DMS 273 (cell line): ENCODE data around the gene HNRNPH1.

Experiments used
- DNase-seq: peaks from one replicate; lab custom pipeline; 2025; ENCODE audit not compliant: unreplicated experiment; lab: John Stamatoyannopoulos, UW

The HNRNPH1 gene

GRCh38 chr5:179623906-179624741, 653 bp upstream of the HNRNPH1 start:
- no peak for DNase-seq

DNA sequence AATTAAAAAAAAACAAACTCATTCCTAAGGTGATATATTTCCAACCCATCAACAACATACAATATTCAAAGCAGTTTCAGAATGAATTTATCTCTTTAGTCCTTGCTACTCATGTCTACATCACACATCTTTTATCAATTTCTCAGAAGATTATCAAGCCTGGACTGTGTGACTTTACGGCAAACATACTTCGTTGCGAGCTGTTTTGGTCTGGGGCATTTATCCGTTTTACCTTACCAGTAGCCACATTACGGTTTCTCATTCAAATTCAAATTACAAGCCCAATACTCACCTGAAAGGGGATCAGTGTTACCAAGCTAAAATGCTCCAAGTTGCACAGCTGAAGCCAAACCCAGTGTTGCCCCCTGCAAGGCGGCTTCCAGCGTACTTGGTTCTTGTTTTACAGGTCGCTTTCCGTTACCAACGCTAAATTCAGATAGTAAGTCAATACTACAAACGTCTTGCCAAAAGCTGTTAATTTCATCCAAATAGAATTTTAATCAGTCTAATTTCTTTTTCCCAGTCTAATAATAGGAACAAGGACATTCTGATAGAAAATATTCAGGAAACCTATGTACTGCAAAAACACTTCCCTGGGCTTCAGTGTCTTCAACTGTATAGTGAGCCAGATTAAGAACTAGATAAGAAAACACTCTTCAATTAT, 1.8 kb downstream of the HNRNPH1 start:
- DNase-seq = no peak

DNA sequence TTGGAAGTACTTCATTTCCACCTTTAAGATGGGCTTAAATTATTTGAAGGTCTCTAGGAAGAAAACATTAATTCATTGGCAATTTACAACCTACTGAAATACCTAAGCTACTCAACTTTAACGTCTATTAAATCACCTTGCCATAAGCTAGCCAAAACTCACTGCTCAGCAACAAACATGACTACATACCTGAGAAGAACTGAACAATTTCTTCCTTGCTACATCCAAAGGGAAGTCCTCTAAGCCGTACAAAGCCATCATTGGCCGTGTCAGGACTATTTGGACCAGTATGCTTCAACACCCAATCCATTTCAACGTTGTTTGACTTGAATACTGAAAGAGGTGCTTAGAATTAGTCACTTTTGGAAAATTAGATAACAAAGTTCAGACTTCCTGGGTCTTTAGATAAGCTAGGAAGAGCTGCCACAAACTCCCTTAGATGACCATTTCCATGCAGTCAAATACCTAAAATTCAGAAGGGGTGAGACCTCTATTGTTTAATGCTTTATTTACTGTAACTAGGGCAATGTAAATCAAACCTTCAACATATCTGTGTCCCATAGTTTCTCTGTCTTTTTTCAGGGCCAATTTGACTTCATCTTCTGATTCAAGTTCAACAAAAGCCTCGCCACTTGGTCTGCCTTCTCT, 2.6 kb downstream of the HNRNPH1 start:
- no peak for DNase-seq

DNA sequence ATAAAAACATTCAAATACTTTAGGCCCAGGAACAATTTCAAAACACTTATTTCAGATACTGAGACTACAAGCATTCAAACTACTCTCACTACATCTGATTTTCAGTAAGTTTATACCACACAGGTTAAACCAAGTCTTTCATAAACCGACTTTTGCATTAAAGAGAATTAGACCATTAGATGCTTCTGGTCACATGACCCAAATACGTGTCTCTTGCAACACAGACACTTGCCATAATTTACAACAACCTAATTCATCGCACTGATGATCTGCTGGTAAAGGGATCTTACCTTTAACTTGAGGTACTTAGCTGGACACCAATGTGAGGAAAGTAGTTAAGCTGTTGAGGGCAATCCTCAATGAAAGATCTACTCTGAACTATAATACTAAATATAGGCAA, 3.2 kb downstream of the HNRNPH1 start:
- no peak for DNase-seq

GRCh38 chr5:179619776-179620175, 3.7 kb downstream of the HNRNPH1 start:
- no peak for DNase-seq

DNA sequence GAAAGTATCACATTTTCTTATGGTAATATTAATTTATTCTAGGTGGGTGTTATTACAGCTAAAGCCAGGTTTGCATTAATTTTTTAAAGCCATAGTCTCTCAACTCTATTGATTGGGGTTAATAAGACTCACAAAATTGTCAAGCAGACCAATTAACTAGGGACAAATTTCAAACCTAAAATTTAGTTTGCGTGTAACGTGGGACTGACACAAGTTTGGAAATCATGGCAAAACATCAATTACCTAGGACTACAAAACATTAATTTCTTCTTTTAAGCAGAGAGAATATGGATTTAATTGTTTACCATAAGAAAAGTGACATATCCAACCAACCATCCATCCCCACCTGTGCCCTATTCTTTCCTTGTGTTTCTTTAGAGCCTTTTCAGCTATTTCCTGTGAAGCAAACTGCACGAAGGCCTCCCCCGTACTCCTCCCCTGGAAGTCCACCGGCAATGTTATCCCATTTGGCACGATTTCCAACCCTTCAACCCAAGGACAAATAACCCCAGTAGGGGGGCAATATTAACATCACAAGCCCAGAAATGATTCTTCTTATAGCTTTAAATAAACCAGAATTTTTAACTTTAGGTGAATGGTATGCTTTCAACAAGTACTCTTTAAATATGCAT, 4.4 kb downstream of the HNRNPH1 start:
- DNase-seq = peak; percentile 29

DNA sequence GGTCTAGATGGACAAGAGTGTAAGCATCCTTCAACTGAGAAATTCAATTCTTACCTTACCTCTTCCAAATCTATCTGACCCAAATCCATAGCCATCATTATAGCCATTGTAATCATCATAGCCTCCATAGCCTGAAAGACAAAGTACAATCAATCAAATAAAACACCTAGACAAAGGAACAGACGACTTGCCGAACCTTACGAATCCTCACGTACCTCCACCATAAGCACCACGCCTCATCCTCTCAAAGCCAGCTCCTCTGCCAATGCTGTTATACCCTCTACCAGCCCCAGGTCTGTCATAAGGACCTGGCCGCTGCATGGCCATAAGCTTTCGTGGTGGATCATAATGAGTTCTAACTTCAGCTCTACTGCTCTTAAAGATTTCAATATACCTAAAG, 5.5 kb downstream of the HNRNPH1 start:
- DNase-seq = no peak

- DNase-seq = no peak
Observed at GRCh38 chr5:179616002-179616594, 7.4 kb downstream of the HNRNPH1 start.

GRCh38 chr5:179615203-179615602, 8.3 kb downstream of the HNRNPH1 start:
- no peak for DNase-seq

DNA sequence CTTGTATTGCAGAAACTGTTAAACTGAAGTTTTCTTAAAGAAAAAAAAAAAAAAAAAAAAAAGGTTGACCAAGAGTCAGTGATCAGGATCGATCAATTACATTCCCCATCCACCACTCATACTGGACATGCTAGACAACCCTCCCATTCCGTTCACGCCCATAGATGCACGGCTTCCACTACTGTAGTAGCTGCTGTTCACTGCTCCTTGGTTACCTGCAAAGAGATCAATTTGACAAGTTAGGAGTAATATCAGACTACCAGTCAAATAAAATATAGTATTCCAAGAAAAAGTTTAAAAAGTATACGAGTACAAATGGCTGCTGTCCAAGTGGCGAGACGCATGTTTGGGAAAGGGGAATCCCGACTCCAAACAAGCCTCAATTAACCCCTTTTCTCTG, 8.7 kb downstream of the HNRNPH1 start:
- DNase-seq = no peak

DNA sequence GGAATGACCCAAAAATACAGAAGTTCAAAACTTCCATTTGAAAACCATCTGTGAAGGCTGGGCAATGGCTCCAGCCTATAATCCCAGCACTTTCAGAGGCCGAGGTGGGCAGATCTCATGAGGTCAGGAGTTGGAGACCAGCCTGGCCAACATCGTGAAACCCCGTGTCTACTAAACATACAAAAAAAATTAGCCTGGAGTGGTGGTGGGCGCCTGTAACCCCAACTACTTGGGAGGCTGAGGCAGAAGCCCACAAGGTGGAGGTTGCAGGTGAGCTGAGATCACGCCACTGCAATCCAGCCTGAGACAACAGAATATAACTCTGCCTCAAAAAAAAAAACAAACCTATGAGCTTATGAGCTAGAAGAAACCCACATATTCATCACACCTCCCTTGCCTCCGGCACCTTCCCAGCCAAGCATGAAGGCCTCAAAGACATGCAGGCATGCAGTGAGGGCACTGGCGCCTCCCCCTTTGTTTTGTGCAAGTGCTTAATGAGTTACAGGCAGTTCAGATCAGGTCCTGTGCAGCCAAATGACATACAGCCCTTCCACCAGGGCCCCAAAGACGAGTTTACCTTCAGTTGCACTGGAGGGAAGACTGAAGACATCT, 9.9 kb downstream of the HNRNPH1 start:
- DNase-seq = peak; percentile 50

GRCh38 chr5:179612577-179613459, 10.7 kb downstream of the HNRNPH1 start:
- peak; percentile 69 for DNase-seq

DNA sequence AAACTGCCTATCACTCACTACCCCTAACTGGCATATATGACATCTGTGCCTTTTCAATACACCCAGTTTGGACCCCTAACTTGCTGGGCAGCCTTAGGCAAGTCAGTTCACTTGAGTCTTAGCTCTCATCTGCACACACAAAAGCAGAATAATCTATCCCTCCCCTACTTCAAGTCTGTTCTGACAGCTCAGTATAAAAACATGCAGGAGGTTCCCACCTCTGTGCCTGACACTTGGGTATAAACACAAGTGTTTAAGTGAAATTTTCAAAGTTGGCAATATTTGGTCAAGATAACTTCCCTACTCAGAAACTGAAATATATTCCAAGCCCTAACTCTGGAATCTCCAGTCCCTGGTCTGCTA, 12.6 kb downstream of the HNRNPH1 start:
- peak; percentile 60 for DNase-seq

DNA sequence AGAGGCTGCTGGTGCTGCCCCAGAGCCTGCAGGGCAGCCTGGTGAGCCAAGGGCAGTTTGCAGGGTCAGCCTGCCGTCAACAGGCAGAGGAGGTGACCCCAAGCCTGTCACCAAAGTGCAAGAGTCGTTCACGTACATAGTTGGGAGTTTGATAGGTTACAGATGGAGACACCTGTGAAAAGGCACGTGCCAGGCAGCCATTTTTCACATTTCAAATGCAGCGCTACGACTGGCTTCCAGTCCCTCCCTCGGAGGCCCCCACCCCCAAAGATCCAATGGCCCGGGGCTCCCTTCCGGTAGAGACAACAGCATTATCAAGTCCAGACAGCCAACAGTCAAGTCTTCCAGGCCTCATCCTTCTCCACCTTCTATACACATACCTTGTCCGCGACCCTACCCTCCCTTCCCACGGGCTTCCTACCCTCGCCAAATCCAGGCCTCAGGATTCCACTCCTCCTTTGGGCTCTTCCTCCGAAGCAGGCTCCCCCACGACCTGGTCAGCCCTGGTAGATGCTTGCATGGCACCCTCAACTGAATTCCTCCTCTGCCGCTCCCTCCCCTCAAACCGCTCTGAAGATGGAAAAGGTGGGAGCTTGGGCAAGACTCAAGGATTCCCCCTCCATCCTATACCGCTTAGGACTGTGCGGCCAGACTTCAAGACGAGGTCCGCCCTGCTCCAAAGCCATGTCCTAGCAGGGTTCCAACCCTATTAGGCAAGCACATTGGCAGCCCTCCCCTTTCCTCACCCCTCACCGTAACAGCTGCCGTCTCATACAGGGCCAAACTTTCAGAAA, 13.2 kb downstream of the HNRNPH1 start:
- DNase-seq = peak; percentile 73

- DNase-seq = peak; percentile 56
Observed at GRCh38 chr5:179609834-179610108, 13.7 kb downstream of the HNRNPH1 start.

DNA sequence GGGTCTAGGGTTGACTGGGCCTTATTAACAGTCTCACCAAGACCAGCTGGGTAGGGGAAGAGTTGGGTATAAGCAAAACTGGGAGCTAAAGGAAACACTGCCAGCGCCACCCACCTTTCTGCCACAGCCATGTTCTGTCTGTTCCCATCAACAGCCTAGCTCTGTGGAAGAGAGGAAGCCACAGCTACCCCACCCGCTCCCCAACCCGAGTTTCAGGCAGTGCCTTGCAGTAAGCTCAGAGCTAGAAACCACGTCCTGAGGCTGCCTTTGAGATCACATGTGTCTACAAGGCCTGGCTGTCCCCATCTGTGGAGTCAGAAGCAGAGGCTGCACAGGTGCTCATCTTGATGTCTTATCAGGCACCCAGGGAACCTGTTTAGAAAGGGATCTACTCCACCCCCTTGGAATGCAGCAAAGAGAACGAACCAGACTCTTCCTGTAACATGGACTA, 15.3 kb downstream of the HNRNPH1 start:
- DNase-seq = peak; percentile 71

- DNase-seq = peak; percentile 96
Observed at GRCh38 chr5:179607160-179607931, 16.1 kb downstream of the HNRNPH1 start.

DNA sequence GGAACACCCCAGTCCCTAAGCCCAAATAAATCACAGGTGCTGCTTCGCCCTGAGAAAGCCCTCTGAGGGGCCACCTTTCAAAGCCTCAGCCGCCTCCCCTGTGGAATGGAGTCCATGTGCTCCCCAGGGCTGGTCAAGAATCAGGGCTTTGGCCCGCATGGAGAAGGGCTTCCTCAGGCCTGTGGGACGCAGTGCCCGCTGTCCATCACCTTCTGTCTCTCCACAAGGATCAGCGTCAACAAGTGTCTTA, 16.6 kb downstream of the HNRNPH1 start:
- no peak for DNase-seq
